ENCODE data around the gene MAPK9.

DNA sequence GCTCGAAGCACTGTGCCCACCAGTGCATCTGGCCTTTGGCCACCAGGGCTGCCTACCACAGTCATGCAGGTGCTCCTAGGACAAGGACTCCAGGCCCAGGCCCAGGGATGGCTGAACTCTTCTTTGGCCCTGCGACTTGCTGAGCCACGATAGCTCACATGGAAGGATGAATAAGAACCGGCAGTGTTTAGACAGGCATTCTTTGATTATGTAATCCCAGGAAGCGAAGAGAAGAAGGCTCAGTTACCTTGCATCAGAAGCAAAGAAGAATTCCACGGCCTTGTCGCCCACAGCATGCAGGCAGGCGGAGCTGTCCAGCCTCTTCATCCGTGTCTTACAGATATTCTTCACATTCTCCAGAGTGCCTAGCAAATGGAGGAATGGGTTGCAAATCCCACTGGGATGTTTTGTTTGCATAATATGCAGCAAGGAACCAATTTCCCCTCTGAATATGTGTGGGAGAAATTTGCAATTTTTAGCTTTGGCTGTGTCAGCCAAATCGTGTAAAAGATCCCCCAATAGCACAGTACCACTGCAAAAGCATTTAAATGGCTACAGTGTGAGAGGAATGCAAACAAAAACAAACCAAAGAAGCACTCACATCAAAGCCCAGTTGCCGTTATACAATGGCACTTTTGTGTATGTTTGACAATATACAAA is 32.2 kb upstream of the MAPK9 start:
- TF ChIP-seq, protein P1, sequence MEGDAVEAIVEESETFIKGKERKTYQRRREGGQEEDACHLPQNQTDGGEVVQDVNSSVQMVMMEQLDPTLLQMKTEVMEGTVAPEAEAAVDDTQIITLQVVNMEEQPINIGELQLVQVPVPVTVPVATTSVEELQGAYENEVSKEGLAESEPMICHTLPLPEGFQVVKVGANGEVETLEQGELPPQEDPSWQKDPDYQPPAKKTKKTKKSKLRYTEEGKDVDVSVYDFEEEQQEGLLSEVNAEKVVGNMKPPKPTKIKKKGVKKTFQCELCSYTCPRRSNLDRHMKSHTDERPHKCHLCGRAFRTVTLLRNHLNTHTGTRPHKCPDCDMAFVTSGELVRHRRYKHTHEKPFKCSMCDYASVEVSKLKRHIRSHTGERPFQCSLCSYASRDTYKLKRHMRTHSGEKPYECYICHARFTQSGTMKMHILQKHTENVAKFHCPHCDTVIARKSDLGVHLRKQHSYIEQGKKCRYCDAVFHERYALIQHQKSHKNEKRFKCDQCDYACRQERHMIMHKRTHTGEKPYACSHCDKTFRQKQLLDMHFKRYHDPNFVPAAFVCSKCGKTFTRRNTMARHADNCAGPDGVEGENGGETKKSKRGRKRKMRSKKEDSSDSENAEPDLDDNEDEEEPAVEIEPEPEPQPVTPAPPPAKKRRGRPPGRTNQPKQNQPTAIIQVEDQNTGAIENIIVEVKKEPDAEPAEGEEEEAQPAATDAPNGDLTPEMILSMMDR (IDR thresholded peaks at IDR 0.05): no peak
- no peak for TF ChIP-seq POLR2A (IDR thresholded peaks at IDR 0.05)
